ENCODE measurements around the gene TEAD2.

DNA sequence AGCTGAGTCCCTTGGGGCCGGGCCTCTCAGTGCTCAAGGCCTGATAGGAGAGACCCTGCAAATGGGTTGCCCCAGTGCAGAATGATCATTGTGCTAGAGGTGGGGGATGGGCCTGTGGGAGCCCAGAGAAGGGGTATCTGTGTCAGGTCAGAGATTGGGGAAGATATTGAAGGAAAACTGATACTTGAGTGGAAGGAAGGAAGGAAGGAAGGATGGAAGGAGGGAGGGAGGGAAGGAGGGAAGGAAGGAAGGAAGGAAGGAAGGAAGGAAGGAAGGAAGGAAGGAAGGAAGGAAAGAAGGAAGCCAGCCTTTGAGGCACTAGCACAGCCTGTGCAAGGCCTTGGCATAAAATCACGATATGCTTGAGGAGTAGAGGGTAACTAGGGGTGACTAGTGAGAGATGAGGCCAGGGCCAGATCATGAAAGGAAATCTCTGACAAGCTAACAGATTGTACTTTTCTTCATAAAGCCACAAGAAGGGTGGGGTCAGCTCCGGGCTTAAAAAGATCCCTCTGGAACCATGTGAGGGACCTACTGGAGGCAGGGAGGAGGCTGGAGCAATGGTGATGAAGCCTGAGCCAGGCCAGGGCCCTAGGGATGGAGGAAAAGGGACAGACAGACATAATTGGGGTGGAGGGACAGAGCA lies 49.6 kb upstream of the TEAD2 start:
- TF ChIP-seq GATA2 (IDR thresholded peaks at IDR 0.05; ENCODE audit: low read depth, low read length) (no peak), GATA3 (IDR thresholded peaks at IDR 0.05; ENCODE audit: low read depth, low read length) (no peak)
